DND-41 (cell line): ENCODE measurements around the gene CTRL.
"Not testable (repeated sequence)": the region's sequence is repeated elsewhere in the genome, so short reads cannot be mapped to it uniquely, and the experiment has no call there.

Experiments
- CTCF ChIP-seq: IDR thresholded peaks from 2 replicates; pipeline ENCODE4 v1.5.1; 2012; ENCODE audit warnings: borderline replicate concordance, low read length, moderate library complexity, mild to moderate bottlenecking; ENCODE audit not compliant: poor library complexity, severe bottlenecking; ENCODE audit errors: extremely low read depth
- EZH2 ChIP-seq: IDR thresholded peaks from 3 replicates; pipeline ENCODE4 v1.6.1; 2012; ENCODE audit warnings: borderline replicate concordance, low read depth, mild to moderate bottlenecking, moderate library complexity, low read length, inconsistent platforms; ENCODE audit not compliant: severe bottlenecking

GRCh38 chr16:67972285-67972684 is 40.6 kb upstream of the CTRL start:
- not testable (repeated sequence) for TF ChIP-seq CTCF, EZH2
